MM.1S (cell line): ENCODE results near the gene CHAF1B.

Experiments
- DNase-seq: peaks from one replicate; pipeline ENCODE4 v3.0.0-alpha.2; 2015
- H2AFZ ChIP-seq: fragments of 300-600 bp; sonication (generic); 2 replicates; pipeline ENCODE4 v1.6.0; 2016; ENCODE audit warnings: antibody characterized with exemption, low read length
- H3F3A ChIP-seq: fragments of 300-600 bp; sonication (generic); 2 replicates; pipeline ENCODE4 v1.6.1; 2016; ENCODE audit warnings: mild to moderate bottlenecking, antibody characterized with exemption, low read length, moderate library complexity, mixed read lengths; ENCODE audit not compliant: insufficient read depth
- H3K27ac ChIP-seq: fragments of 300-600 bp; sonication (generic); 2 replicates; pipeline ENCODE4 v1.5.1; 2016; ENCODE audit warnings: mild to moderate bottlenecking, low read length
- H3K27me3 ChIP-seq: fragments of 300-600 bp; sonication (generic); replicated peaks from 2 replicates; pipeline ENCODE4 v1.6.0; 2016; ENCODE audit warnings: low read length; ENCODE audit not compliant: insufficient read depth
- H3K36me3 ChIP-seq: fragments of 300-600 bp; sonication (generic); replicated peaks from 2 replicates; pipeline ENCODE4 v1.6.1; 2016; ENCODE audit warnings: mild to moderate bottlenecking, low read length, mixed read lengths; ENCODE audit not compliant: insufficient read depth
- H3K4me1 ChIP-seq: fragments of 300-600 bp; sonication (generic); 2 replicates; pipeline ENCODE4 v1.6.1; 2016; ENCODE audit warnings: low read length, mixed read lengths
- H3K4me2 ChIP-seq: fragments of 300-600 bp; sonication (generic); 2 replicates; pipeline ENCODE4 v1.6.0; 2016; ENCODE audit warnings: low read depth, low read length
- H3K4me3 ChIP-seq: fragments of 300-600 bp; sonication (generic); 2 replicates; pipeline ENCODE4 v1.5.1; 2016; ENCODE audit warnings: low read length, mixed read lengths
- H3K79me2 ChIP-seq: fragments of 300-600 bp; sonication (generic); 2 replicates; pipeline ENCODE4 v1.6.1; 2016; ENCODE audit warnings: mixed run types, low read length, mixed read lengths
- H3K9ac ChIP-seq: fragments of 300-600 bp; sonication (generic); 2 replicates; pipeline ENCODE4 v1.6.1; 2016; ENCODE audit warnings: low read length, mixed read lengths
- H3K9me2 ChIP-seq: fragments of 300-600 bp; sonication (generic); replicated peaks from 2 replicates; pipeline ENCODE4 v1.6.1; 2016; ENCODE audit warnings: mild to moderate bottlenecking, low read length, mixed read lengths; ENCODE audit not compliant: insufficient read depth
- H3K9me3 ChIP-seq: fragments of 300-600 bp; sonication (generic); replicated peaks from 2 replicates; pipeline ENCODE4 v1.6.1; 2016; ENCODE audit warnings: mild to moderate bottlenecking, low read length, mixed read lengths; ENCODE audit not compliant: insufficient read depth
- H4K20me1 ChIP-seq: fragments of 300-600 bp; sonication (generic); 2 replicates; pipeline ENCODE4 v1.6.1; 2016; ENCODE audit warnings: mild to moderate bottlenecking, low read length, moderate library complexity, mixed read lengths; ENCODE audit not compliant: insufficient read depth
- CTCF ChIP-seq: fragments of 300-600 bp; sonication (generic); IDR thresholded peaks from 2 replicates; pipeline ENCODE4 v1.5.1; 2016; ENCODE audit warnings: antibody characterized with exemption, low read length, mixed read lengths
- EZH2 ChIP-seq: fragments of 300-600 bp; sonication (generic); optimal IDR thresholded peaks from 2 replicates; pipeline ENCODE3; 2017; ENCODE audit warnings: low read depth, mild to moderate bottlenecking, antibody characterized with exemption, low read length, mixed read lengths
- EZH2phosphoT487 ChIP-seq: fragments of 300-600 bp; sonication (generic); IDR thresholded peaks from 2 replicates; pipeline ENCODE4 v1.6.1; 2018; ENCODE audit warnings: antibody characterized with exemption, low read length

Gene CHAF1B

GRCh38 chr21:36436829-36437744, 51.9 kb downstream of the CHAF1B start:
- H3K79me2 ChIP-seq: no peaks in the 10 kb centered on the region
- no peaks in the 10 kb centered on the region for H3K36me3 ChIP-seq
- no peaks in the 10 kb centered on the region for H4K20me1 ChIP-seq
- H3K4me1 ChIP-seq: no peaks in the 10 kb centered on the region
- DNase-seq: no peak
- TF ChIP-seq CTCF: no peak
- no peak for TF ChIP-seq EZH2phosphoT487
- TF ChIP-seq EZH2: no peak
- H3K27ac ChIP-seq: no peak overlapping the region
- no peaks in the 10 kb centered on the region for H3F3A ChIP-seq
- H3K27me3 ChIP-seq: no peaks in the 10 kb centered on the region
- H2AFZ ChIP-seq: no peak overlapping the region
- no peak overlapping the region for H3K9ac ChIP-seq
- no peaks in the 10 kb centered on the region for H3K9me3 ChIP-seq
- H3K4me3 ChIP-seq: no peak overlapping the region
- H3K9me2 ChIP-seq: no peaks in the 10 kb centered on the region
- H3K4me2 ChIP-seq: no peak overlapping the region

- Histone ChIP-seq H3K36me3 (no peaks in the 10 kb centered on the region), H3K9me3 (no peaks in the 10 kb centered on the region), H3K4me2 (no peak overlapping the region), H3K27ac (no peak overlapping the region), H2AFZ (no peak overlapping the region), H3K4me3 (no peak overlapping the region), H3K27me3 (no peaks in the 10 kb centered on the region), H3K9ac (no peak overlapping the region), H3K9me2 (no peaks in the 10 kb centered on the region), H4K20me1 (no peaks in the 10 kb centered on the region), H3K79me2 (no peaks in the 10 kb centered on the region), H3K4me1 (no peaks in the 10 kb centered on the region), H3F3A (no peaks in the 10 kb centered on the region)
- no peak for TF ChIP-seq EZH2phosphoT487
- no peak for TF ChIP-seq EZH2
- no peak for TF ChIP-seq CTCF
- no peak for DNase-seq
Observed at GRCh38 chr21:36437745-36438128, 52.5 kb downstream of the CHAF1B start.

- H3K79me2 ChIP-seq: no peaks in the 10 kb centered on the region
- no peak for TF ChIP-seq EZH2
- no peak for TF ChIP-seq EZH2phosphoT487
- no peak for TF ChIP-seq CTCF
- H3K27me3 ChIP-seq: no peaks in the 10 kb centered on the region
- no peaks in the 10 kb centered on the region for H3F3A ChIP-seq
- no peak overlapping the region for H2AFZ ChIP-seq
- H4K20me1 ChIP-seq: no peaks in the 10 kb centered on the region
- H3K4me2 ChIP-seq: no peak overlapping the region
- H3K27ac ChIP-seq: no peak overlapping the region
- DNase-seq: no peak
- no peak overlapping the region for H3K9ac ChIP-seq
- no peaks in the 10 kb centered on the region for H3K36me3 ChIP-seq
- no peaks in the 10 kb centered on the region for H3K9me2 ChIP-seq
- H3K9me3 ChIP-seq: no peaks in the 10 kb centered on the region
- no peaks in the 10 kb centered on the region for H3K4me1 ChIP-seq
- H3K4me3 ChIP-seq: no peak overlapping the region
Observed at GRCh38 chr21:36441715-36442114, 56.5 kb downstream of the CHAF1B start.
